ENCODE results near the gene DVL1.

The DVL1 gene

GRCh38 chr1:1311107-1312104 lies 37.8 kb downstream of the DVL1 start:
- no peak for TF ChIP-seq FOXM1 (IDR thresholded peaks at IDR 0.05; ENCODE audit: borderline replicate concordance, low read depth)
- TF ChIP-seq ZBTB7A (IDR thresholded peaks at IDR 0.05; ENCODE audit: low read depth), result no peak
- no peak for TF ChIP-seq TCF12 (IDR thresholded peaks at IDR 0.05; ENCODE audit: low read depth)
- no peak for TF ChIP-seq RAD21 (IDR thresholded peaks at IDR 0.05; ENCODE audit: low read depth)
- no peak for TF ChIP-seq MAX (IDR thresholded peaks at IDR 0.05)
- no peak for TF ChIP-seq USF1 (IDR thresholded peaks at IDR 0.05)
- no peak for TF ChIP-seq EGR1 (IDR thresholded peaks at IDR 0.05)
- no peak for TF ChIP-seq EP300 (IDR thresholded peaks at IDR 0.05; ENCODE audit: borderline replicate concordance)
- no peak for TF ChIP-seq CREB1 (IDR thresholded peaks at IDR 0.05; ENCODE audit: low read depth)
- TF ChIP-seq TEAD4 (IDR thresholded peaks at IDR 0.05), result no peak
- TF ChIP-seq YY1 (IDR thresholded peaks at IDR 0.05; ENCODE audit: low read depth), result no peak
- no peak for TF ChIP-seq NFIC (IDR thresholded peaks at IDR 0.05)
- TF ChIP-seq REST (IDR thresholded peaks at IDR 0.05; ENCODE audit: low read depth), result no peak
- no peak for TF ChIP-seq TAF1 (IDR thresholded peaks at IDR 0.05; ENCODE audit: low read depth)

- no peak for TF ChIP-seq TAF1 (IDR thresholded peaks at IDR 0.05; ENCODE audit: low read depth)
- TF ChIP-seq TEAD4 (IDR thresholded peaks at IDR 0.05), result no peak
- TF ChIP-seq YY1 (IDR thresholded peaks at IDR 0.05; ENCODE audit: low read depth), result no peak
- no peak for TF ChIP-seq REST (IDR thresholded peaks at IDR 0.05; ENCODE audit: low read depth)
- TF ChIP-seq EGR1 (IDR thresholded peaks at IDR 0.05), result no peak
Observed at GRCh38 chr1:1310476-1311053, 38.7 kb downstream of the DVL1 start.

- TF ChIP-seq TEAD4 (IDR thresholded peaks at IDR 0.05) (no peak), ZBTB7A (IDR thresholded peaks at IDR 0.05; ENCODE audit: low read depth) (peak; percentile 16; the same call in 1 of the 2 replicates)
Observed at GRCh38 chr1:1310109-1310385, 39.2 kb downstream of the DVL1 start.

- no peak for TF ChIP-seq MAX (IDR thresholded peaks at IDR 0.05)
- no peak for TF ChIP-seq RAD21 (IDR thresholded peaks at IDR 0.05; ENCODE audit: low read depth)
- TF ChIP-seq EGR1 (IDR thresholded peaks at IDR 0.05), result no peak
- no peak for TF ChIP-seq TEAD4 (IDR thresholded peaks at IDR 0.05)
- 0 out of 2 replicates have a peak, but pooled peaks have one; percentile 12 for TF ChIP-seq TAF1 (IDR thresholded peaks at IDR 0.05; ENCODE audit: low read depth)
- 0 out of 2 replicates have a peak, but pooled peaks have one; percentile 45 for TF ChIP-seq ZBTB7A (IDR thresholded peaks at IDR 0.05; ENCODE audit: low read depth)
- TF ChIP-seq YY1 (IDR thresholded peaks at IDR 0.05; ENCODE audit: low read depth), result no peak
- no peak for TF ChIP-seq CREB1 (IDR thresholded peaks at IDR 0.05; ENCODE audit: low read depth)
- no peak for TF ChIP-seq NFIC (IDR thresholded peaks at IDR 0.05)
Observed at GRCh38 chr1:1309251-1310108, 39.7 kb downstream of the DVL1 start.

GRCh38 chr1:1308756-1309250 lies 40.4 kb downstream of the DVL1 start:
- TF ChIP-seq CREB1 (IDR thresholded peaks at IDR 0.05; ENCODE audit: low read depth) (no peak), CEBPB (IDR thresholded peaks at IDR 0.05) (no peak), YY1 (IDR thresholded peaks at IDR 0.05; ENCODE audit: low read depth) (no peak), EP300 (IDR thresholded peaks at IDR 0.05; ENCODE audit: borderline replicate concordance) (no peak), NFIC (IDR thresholded peaks at IDR 0.05) (no peak), REST (IDR thresholded peaks at IDR 0.05; ENCODE audit: low read depth) (no peak), RAD21 (IDR thresholded peaks at IDR 0.05; ENCODE audit: low read depth) (no peak), EGR1 (IDR thresholded peaks at IDR 0.05) (no peak), FOXM1 (IDR thresholded peaks at IDR 0.05; ENCODE audit: borderline replicate concordance, low read depth) (no peak), USF1 (IDR thresholded peaks at IDR 0.05) (no peak), ZBTB7A (IDR thresholded peaks at IDR 0.05; ENCODE audit: low read depth) (no peak)

All from Ishikawa (cell line).